GM12875 (cell line): ENCODE results near the gene MIB1.

Experiments used
- H3K4me3 ChIP-seq: one replicate; pipeline ENCODE4 v1.5.1; 2011; ENCODE audit warnings: low read depth, low read length, control low read depth
- CTCF ChIP-seq: IDR thresholded peaks from 2 replicates; pipeline ENCODE4 v1.5.1; 2011; ENCODE audit warnings: low read depth, mild to moderate bottlenecking, control low read depth, inconsistent platforms, low read length, moderate library complexity, borderline replicate concordance; ENCODE audit not compliant: insufficient read depth

Gene MIB1

GRCh38 chr18:21830532-21830931 is 89.9 kb downstream of the MIB1 start:
- no peak overlapping the region for H3K4me3 ChIP-seq
- no peak for TF ChIP-seq CTCF

GRCh38 chr18:21831413-21831831 is 90.8 kb downstream of the MIB1 start:
- no peak overlapping the region for H3K4me3 ChIP-seq
- no peak for TF ChIP-seq CTCF

- TF ChIP-seq CTCF: no peak
- no peak overlapping the region for H3K4me3 ChIP-seq
These were observed 93.2 kb downstream of the MIB1 start for GRCh38 chr18:21833604-21834298.

GRCh38 chr18:21834299-21834660 is 93.7 kb downstream of the MIB1 start:
- H3K4me3 ChIP-seq: no peak overlapping the region

GRCh38 chr18:21841570-21841969 is 101.0 kb downstream of the MIB1 start:
- TF ChIP-seq CTCF: no peak

More at GRCh38 chr18:21834299-21834660, 93.7 kb downstream of the MIB1 start:
- no peak for TF ChIP-seq CTCF

GRCh38 chr18:21843341-21843740 is 102.7 kb downstream of the MIB1 start:
- no peak for TF ChIP-seq CTCF
- no peak overlapping the region for H3K4me3 ChIP-seq

More at GRCh38 chr18:21841570-21841969, 101.0 kb downstream of the MIB1 start:
- no peak overlapping the region for H3K4me3 ChIP-seq

- TF ChIP-seq CTCF: no peak
- H3K4me3 ChIP-seq: no peak overlapping the region
These were observed 110.9 kb downstream of the MIB1 start for GRCh38 chr18:21851327-21851961.
